K562 (cell line): ENCODE measurements around the gene LILRA5.
"Not testable (repeated sequence)": the region's sequence is repeated elsewhere in the genome, so short reads cannot be mapped to it uniquely, and the experiment has no call there.

Experiments used
- L3MBTL2 ChIP-seq: fragments of 450-650 bp; IDR thresholded peaks from 2 replicates; pipeline ENCODE4 v1.6.1; 2016; ENCODE audit warnings: mild to moderate bottlenecking, moderate library complexity
- MYC ChIP-seq, 2 experiments: fragments of 250-450 bp in 1 of 2; sonication (Bioruptor Pico) in 1 of 2; IDR thresholded peaks; 2 replicates each; pipeline versions ENCODE4 v1.5.1 to v1.6.1; 2012 to 2021; ENCODE audit warnings: low read depth in 2 of 2, borderline replicate concordance in 1 of 2, improper control_type of control experiment in 1 of 2, low read length in 1 of 2, mild to moderate bottlenecking in 1 of 2, moderate library complexity in 1 of 2

- not testable (repeated sequence) for TF ChIP-seq MYC (IDR thresholded peaks at IDR 0.05; ENCODE audit: low read depth, low read length); MYC (CRISPR knock-in tag; IDR thresholded peaks at IDR 0.05; ENCODE audit: borderline replicate concordance, low read depth); L3MBTL2
Observed at GRCh38 chr19:54280441-54280840, 32.5 kb downstream of the LILRA5 start.
